GM19372 (cell line): Measurements from ENCODE around the gene FERMT3.
"Not testable (repeated sequence)": the region's sequence is repeated elsewhere in the genome, so short reads cannot be mapped to it uniquely, and the experiment has no call there.

Experiments
- ATAC-seq: cut with Tn5 transposase; IDR thresholded peaks from one replicate; pipeline ENCODE4 v1.9.1; 2021; ENCODE audit warnings: mild to moderate bottlenecking, low read depth, moderate library complexity; ENCODE audit not compliant: unreplicated experiment

FERMT3 gene

GRCh38 chr11:64233913-64234586, 27.5 kb downstream of the FERMT3 start, which contains the start of gene VEGFB:
Gene VEGFB, plus strand, starts transcription at chr11:64234584. Its CDS starts 250 bp downstream, at chr11:64234834.
- peak; percentile 37 for ATAC-seq

- ATAC-seq = peak; percentile 25
Observed at GRCh38 chr11:64234647-64235379, 28.3 kb downstream of the FERMT3 start.

- ATAC-seq = no peak
Observed at GRCh38 chr11:64235437-64236161, 29.1 kb downstream of the FERMT3 start.

- no peak for ATAC-seq
Observed at GRCh38 chr11:64237484-64237951, 31.0 kb downstream of the FERMT3 start.

GRCh38 chr11:64238076-64238475, 31.6 kb downstream of the FERMT3 start:
- no peak for ATAC-seq

GRCh38 chr11:64238999-64239398, 32.5 kb downstream of the FERMT3 start:
- ATAC-seq = no peak

- peak; percentile 3 for ATAC-seq
Observed at GRCh38 chr11:64239662-64240434, 33.3 kb downstream of the FERMT3 start.

GRCh38 chr11:64240435-64241240, 34.1 kb downstream of the FERMT3 start, which contains the start of gene FKBP2:
Gene FKBP2, plus strand, starts transcription at chr11:64241095. Its CDS starts 1,293 bp downstream, at chr11:64242388.
- peak; percentile 54 for ATAC-seq

- ATAC-seq = peak; percentile 74
Observed at GRCh38 chr11:64241241-64241490, 34.6 kb downstream of the FERMT3 start.

GRCh38 chr11:64241491-64242374, 35.2 kb downstream of the FERMT3 start:
- ATAC-seq = peak; percentile 2

- no peak for ATAC-seq
Observed at GRCh38 chr11:64243236-64243854, 36.8 kb downstream of the FERMT3 start.

- no peak for ATAC-seq
Observed at GRCh38 chr11:64244107-64244506, 37.6 kb downstream of the FERMT3 start.

GRCh38 chr11:64244966-64245365, 38.4 kb downstream of the FERMT3 start:
- no peak for ATAC-seq

GRCh38 chr11:64245401-64245796, 38.9 kb downstream of the FERMT3 start:
- no peak for ATAC-seq

- no peak for ATAC-seq
Observed at GRCh38 chr11:64245797-64246620, 39.5 kb downstream of the FERMT3 start.

GRCh38 chr11:64246621-64246870, 40.0 kb downstream of the FERMT3 start:
- not testable (repeated sequence) for ATAC-seq

- peak; percentile 39 for ATAC-seq
Observed at GRCh38 chr11:64246871-64247728, 40.6 kb downstream of the FERMT3 start, which contains the start of gene PPP1R14B. Gene PPP1R14B, minus strand, starts transcription at chr11:64246943. Its CDS starts 270 bp downstream, at chr11:64246673.
